GM12878 (cell line): ENCODE data around the gene ATF4. TPM values are rescaled to one million over a fixed set of nuclear protein-coding genes. Genes with fewer than 3 reads are reported as not detected.

Source experiments
- ATAC-seq: fragments of 200-7000 bp; cut with Tn5 transposase; 3 replicates; pipeline ENCODE4 v1.9.1; 2020; ENCODE audit warnings: mild to moderate bottlenecking, moderate library complexity
- BruUV-seq: library from RNA; stranded (reverse); fragments of 400-500 nt; replicated peaks from 2 replicates; lab custom pipeline; 2021; lab: Mats Ljungman, UMichigan
- CTCF ChIA-PET: fragments of 300-600 bp; sonication (Branson Sonifier 250); formaldehyde crosslinking; extraction: SDS; loops from one replicate; lab custom pipeline; 2021; ENCODE audit warnings: inconsistent platforms; lab: Yijun Ruan, JAX
- POLR2A ChIA-PET: fragments of 350-600 bp; formaldehyde crosslinking; extraction: SDS; loops from one replicate; lab custom pipeline; 2021; ENCODE audit warnings: inconsistent platforms; lab: Charles Lee
- RAD21 ChIA-PET: fragments of 300-600 bp; sonication (Branson Sonifier 250); formaldehyde crosslinking; loops from one replicate; lab custom pipeline; 2023; ENCODE audit warnings: antibody characterized with exemption; ENCODE audit not compliant: unreplicated experiment; lab: Charles Lee
- SMC1A ChIA-PET: fragments of 300-600 bp; sonication (Branson Sonifier 250); formaldehyde crosslinking; loops from one replicate; lab custom pipeline; 2023; ENCODE audit not compliant: unreplicated experiment, uncharacterized antibody; lab: Charles Lee
- DNase-seq: peaks from one replicate; pipeline ENCODE4 v3.0.0-alpha.2; 2011; ENCODE audit warnings: low read depth, low spot score
- FAIRE-seq: peaks from 3 replicates; lab custom pipeline; 2011; peaks lifted over from hg19 to GRCh38; lab: Jason Lieb, UNC
- H2AFZ ChIP-seq: 2 replicates; pipeline ENCODE4 v1.6.0; 2011; ENCODE audit warnings: low read depth, low read length, control low read depth; ENCODE audit not compliant: control insufficient read depth
- H3K27ac ChIP-seq: 2 replicates; pipeline ENCODE4 v1.5.1; 2011; ENCODE audit warnings: control low read depth; ENCODE audit not compliant: control insufficient read depth, insufficient read depth
- H3K27me3 ChIP-seq, 2 experiments: replicated peaks in 1 of 2; 2 replicates each; pipeline versions ENCODE4 v1.6.0 to v1.6.1; 2011; ENCODE audit warnings: low read length in 1 of 2; ENCODE audit not compliant: control insufficient read depth in 2 of 2, insufficient read depth in 2 of 2
- H3K36me3 ChIP-seq, 2 experiments: 2 replicates each; pipeline ENCODE4 v1.5.1; 2011; ENCODE audit warnings: low read length in 1 of 2; ENCODE audit not compliant: control insufficient read depth in 2 of 2, insufficient read depth in 2 of 2
- H3K4me1 ChIP-seq: 2 replicates; pipeline ENCODE4 v1.6.1; 2011; ENCODE audit warnings: mild to moderate bottlenecking, low read length, moderate library complexity, mixed read lengths; ENCODE audit not compliant: control insufficient read depth, insufficient read depth
- H3K4me2 ChIP-seq: 2 replicates; pipeline ENCODE4 v1.6.0; 2011; ENCODE audit warnings: control low read depth; ENCODE audit not compliant: control insufficient read depth, insufficient read depth
- H3K4me3 ChIP-seq: fragments of 200-600 bp; sonication (generic); 2 replicates; pipeline ENCODE4 v1.5.1; 2016
- H3K79me2 ChIP-seq: 2 replicates; pipeline ENCODE4 v1.6.0; 2011; ENCODE audit warnings: low read length; ENCODE audit not compliant: control insufficient read depth, insufficient read depth
- H3K9ac ChIP-seq: 2 replicates; pipeline ENCODE4 v1.8.0; 2011; ENCODE audit warnings: low read length, control low read depth, mixed read lengths; ENCODE audit not compliant: control insufficient read depth, insufficient read depth
- H3K9me3 ChIP-seq: replicated peaks from 3 replicates; pipeline ENCODE4 v1.5.1; 2011; ENCODE audit warnings: mild to moderate bottlenecking, low read length; ENCODE audit not compliant: control insufficient read depth, insufficient read depth
- H4K20me1 ChIP-seq: 2 replicates; pipeline ENCODE4 v1.6.0; 2011; ENCODE audit not compliant: control insufficient read depth, insufficient read depth
- BRCA1 ChIP-seq: IDR thresholded peaks from 2 replicates; pipeline ENCODE4 v1.6.1; 2011; ENCODE audit warnings: low read depth, low read length, improper control_type of control experiment
- CBFB ChIP-seq: IDR thresholded peaks from 2 replicates; pipeline ENCODE4 v1.6.1; 2016; ENCODE audit warnings: antibody characterized with exemption, low read depth
- CHD2 ChIP-seq: IDR thresholded peaks from 2 replicates; pipeline ENCODE4 v1.6.1; 2011; ENCODE audit warnings: low read depth, low read length, improper control_type of control experiment, borderline replicate concordance
- CHD4 ChIP-seq: fragments of 200-600 bp; sonication (generic); IDR thresholded peaks from 2 replicates; pipeline ENCODE4 v1.6.1; 2016; ENCODE audit warnings: mild to moderate bottlenecking
- EP300 ChIP-seq, 2 experiments: fragments of 150-350 bp in 1 of 2; IDR thresholded peaks; 2 replicates each; pipeline ENCODE4 v1.6.1; 2011 to 2012; ENCODE audit warnings: low read depth in 2 of 2, low read length in 2 of 2, borderline replicate concordance in 1 of 2, improper control_type of control experiment in 1 of 2, inconsistent platforms in 1 of 2; ENCODE audit not compliant: control insufficient read depth in 1 of 2
- HDAC6 ChIP-seq: fragments of 200-600 bp; sonication (generic); IDR thresholded peaks from one replicate; pipeline ENCODE4 v1.8.0; 2017; ENCODE audit warnings: antibody characterized with exemption; ENCODE audit not compliant: unreplicated experiment
- MEF2A ChIP-seq: IDR thresholded peaks from 2 replicates; pipeline ENCODE4 v1.6.1; 2011; ENCODE audit warnings: low read depth, mild to moderate bottlenecking, low read length, moderate library complexity; ENCODE audit not compliant: insufficient read depth
- POLR2AphosphoS5 ChIP-seq: IDR thresholded peaks from 2 replicates; pipeline ENCODE4 v1.6.1; 2011; ENCODE audit warnings: mild to moderate bottlenecking, low read length, inconsistent platforms
- RAD21 ChIP-seq: IDR thresholded peaks from 2 replicates; pipeline ENCODE4 v1.6.1; 2011; ENCODE audit warnings: mild to moderate bottlenecking, low read depth, low read length, moderate library complexity; ENCODE audit not compliant: insufficient read depth
- SMAD1 ChIP-seq: fragments of 450-650 bp; IDR thresholded peaks from 2 replicates; pipeline ENCODE4 v1.6.1; 2018; ENCODE audit warnings: mild to moderate bottlenecking, low read depth; ENCODE audit not compliant: partially characterized antibody
- STAT1 ChIP-seq: fragments of 450-650 bp; conservative IDR thresholded peaks from 2 replicates; pipeline ENCODE4 v1.6.1; 2014; ENCODE audit warnings: antibody characterized with exemption, mild to moderate bottlenecking
- TARDBP ChIP-seq: IDR thresholded peaks from 2 replicates; pipeline ENCODE4 v1.6.1; 2016; ENCODE audit warnings: borderline replicate concordance
- ZZZ3 ChIP-seq: IDR thresholded peaks from 2 replicates; pipeline ENCODE4 v1.6.1; 2011; ENCODE audit warnings: low read depth; ENCODE audit not compliant: control insufficient read depth, insufficient read length
- WGBS: methylation state at CpG from one replicate; pipeline ENCODE4 v1.1.6; 2016; ENCODE audit warnings: low lambda C conversion rate; ENCODE audit not compliant: insufficient replicate concordance, insufficient coverage; ENCODE audit errors: missing lambda C conversion rate; 5-methylcytosine and 5-hydroxymethylcytosine counted together
- in situ Hi-C: fragments of 300-500 bp; cut with MboI; formaldehyde crosslinking; loops from 9 replicates; pipeline ENCODE4 v1.14.3; 2018; ENCODE audit warnings: mixed read lengths
- intact Hi-C: fragments of 100-400 bp; cut with micrococcal nuclease; formaldehyde crosslinking; loops from one replicate; pipeline ENCODE4 v1.14.2; 2022; ENCODE audit not compliant: unreplicated experiment
- polyA plus RNA-seq, 11 experiments: library from polyadenylated mRNA; depleted of rRNA in 4 of 11; unstranded in 6 of 11; stranded (reverse) in 5 of 11; fragments of >200 nt; fragmentation: Nextera tagmentation in 4 of 11; fragmentation: Illumina TruSeq in 1 of 11; extraction: Ambion mirVana in 4 of 11; extraction: Trizol in 1 of 11; gene quantifications; 1 replicate in 1 of 11; 2 replicates in 10 of 11; pipeline versions ENCODE4 v1.2.1 to v1.2.3, GENCODE V29; 2011 to 2016; ENCODE audit warnings: inconsistent platforms in 2 of 11, missing spikeins in 2 of 11, low read depth in 1 of 11
- total RNA-seq, 4 experiments: library from RNA; depleted of rRNA in 3 of 4; stranded (reverse); fragments of >200 nt in 3 of 4; fragmentation: Illumina TruSeq in 1 of 4; extraction: Trizol in 1 of 4; gene quantifications; 2 replicates each; pipeline versions ENCODE4 v1.2.1 to v1.2.3, GENCODE V29; 2013 to 2021
- TF ChIP-seq, protein P1 (sequence below): fragments of 450-650 bp; IDR thresholded peaks from 2 replicates; pipeline ENCODE4 v1.6.1; 2017; ENCODE audit warnings: mild to moderate bottlenecking, low read depth, inconsistent platforms; ENCODE audit not compliant: poor library complexity, severe bottlenecking
- TF ChIP-seq, protein P2 (sequence below): IDR thresholded peaks from 2 replicates; pipeline ENCODE4 v1.6.1; 2011; ENCODE audit warnings: mild to moderate bottlenecking, low read depth, low read length, moderate library complexity; ENCODE audit not compliant: insufficient replicate concordance
- TF ChIP-seq, protein P3 (sequence below): fragments of 450-650 bp; formaldehyde crosslinking; IDR thresholded peaks from 2 replicates; pipeline ENCODE4 v1.4.0; 2022; ENCODE audit warnings: mild to moderate bottlenecking, moderate library complexity

The ATF4 gene
- total and polyA plus RNA-seq, 10 of the 15 experiments (the other 5 are each of a cell fraction or from before 2014, with no cell fraction given) = 88.3 to 605 (median 320) TPM

DNA sequence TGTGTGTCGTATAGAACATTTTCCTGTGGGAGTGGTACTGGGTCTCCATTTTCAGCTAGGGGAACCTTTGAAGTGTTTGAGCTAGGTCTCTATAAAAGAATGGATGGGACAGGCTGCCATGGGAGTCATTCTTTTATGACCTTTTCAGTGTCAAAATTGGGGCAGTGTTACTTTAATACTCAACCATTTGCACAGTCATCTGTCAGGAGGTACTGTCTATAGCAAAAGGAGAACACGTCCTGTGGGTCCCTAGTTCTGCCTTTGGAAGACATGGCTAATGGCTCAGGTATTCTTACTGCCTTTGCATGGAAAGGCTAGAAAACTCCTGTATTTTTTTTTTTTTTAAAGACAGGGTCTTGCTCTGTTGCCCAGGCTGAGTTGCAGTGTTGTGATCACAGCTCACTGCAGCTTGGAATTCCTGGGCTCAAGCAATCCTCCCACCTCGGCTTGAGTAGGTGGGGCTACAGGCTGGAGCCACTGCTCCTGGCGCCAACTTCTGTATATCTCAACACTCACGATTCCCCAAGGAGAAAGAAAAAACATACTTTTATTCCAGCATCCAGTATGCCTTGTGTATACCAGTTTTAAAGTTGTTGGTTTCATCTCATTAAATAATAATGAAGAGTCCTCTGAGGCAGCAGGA lies 2.1 kb upstream of the ATF4 start:
- BruUV-seq = no TSS peak
- 0 out of 2 replicates have a peak overlapping the region, but pooled peaks have one; percentile 77 for H3K4me3 ChIP-seq
- TF ChIP-seq STAT1 (no peak), CHD2 (no peak), POLR2AphosphoS5 (no peak), RAD21 (no peak), SMAD1 (no peak), MEF2A (no peak), CBFB (no peak), BRCA1 (no peak), EP300 (IDR thresholded peaks at IDR 0.05; ENCODE audit: borderline replicate concordance in 1 of 2, control insufficient read depth in 1 of 2, low read depth in 2 of 2, low read length in 2 of 2) (no peak), CHD4 (no peak), TARDBP (no peak), HDAC6 (no peak), ZZZ3 (no peak)
- TF ChIP-seq, protein P1, sequence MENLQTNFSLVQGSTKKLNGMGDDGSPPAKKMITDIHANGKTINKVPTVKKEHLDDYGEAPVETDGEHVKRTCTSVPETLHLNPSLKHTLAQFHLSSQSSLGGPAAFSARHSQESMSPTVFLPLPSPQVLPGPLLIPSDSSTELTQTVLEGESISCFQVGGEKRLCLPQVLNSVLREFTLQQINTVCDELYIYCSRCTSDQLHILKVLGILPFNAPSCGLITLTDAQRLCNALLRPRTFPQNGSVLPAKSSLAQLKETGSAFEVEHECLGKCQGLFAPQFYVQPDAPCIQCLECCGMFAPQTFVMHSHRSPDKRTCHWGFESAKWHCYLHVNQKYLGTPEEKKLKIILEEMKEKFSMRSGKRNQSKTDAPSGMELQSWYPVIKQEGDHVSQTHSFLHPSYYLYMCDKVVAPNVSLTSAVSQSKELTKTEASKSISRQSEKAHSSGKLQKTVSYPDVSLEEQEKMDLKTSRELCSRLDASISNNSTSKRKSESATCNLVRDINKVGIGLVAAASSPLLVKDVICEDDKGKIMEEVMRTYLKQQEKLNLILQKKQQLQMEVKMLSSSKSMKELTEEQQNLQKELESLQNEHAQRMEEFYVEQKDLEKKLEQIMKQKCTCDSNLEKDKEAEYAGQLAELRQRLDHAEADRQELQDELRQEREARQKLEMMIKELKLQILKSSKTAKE = no peak
- TF ChIP-seq, protein P2, sequence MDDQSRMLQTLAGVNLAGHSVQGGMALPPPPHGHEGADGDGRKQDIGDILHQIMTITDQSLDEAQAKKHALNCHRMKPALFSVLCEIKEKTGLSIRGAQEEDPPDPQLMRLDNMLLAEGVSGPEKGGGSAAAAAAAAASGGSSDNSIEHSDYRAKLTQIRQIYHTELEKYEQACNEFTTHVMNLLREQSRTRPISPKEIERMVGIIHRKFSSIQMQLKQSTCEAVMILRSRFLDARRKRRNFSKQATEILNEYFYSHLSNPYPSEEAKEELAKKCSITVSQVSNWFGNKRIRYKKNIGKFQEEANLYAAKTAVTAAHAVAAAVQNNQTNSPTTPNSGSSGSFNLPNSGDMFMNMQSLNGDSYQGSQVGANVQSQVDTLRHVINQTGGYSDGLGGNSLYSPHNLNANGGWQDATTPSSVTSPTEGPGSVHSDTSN = no peak
- TF ChIP-seq, protein P3, sequence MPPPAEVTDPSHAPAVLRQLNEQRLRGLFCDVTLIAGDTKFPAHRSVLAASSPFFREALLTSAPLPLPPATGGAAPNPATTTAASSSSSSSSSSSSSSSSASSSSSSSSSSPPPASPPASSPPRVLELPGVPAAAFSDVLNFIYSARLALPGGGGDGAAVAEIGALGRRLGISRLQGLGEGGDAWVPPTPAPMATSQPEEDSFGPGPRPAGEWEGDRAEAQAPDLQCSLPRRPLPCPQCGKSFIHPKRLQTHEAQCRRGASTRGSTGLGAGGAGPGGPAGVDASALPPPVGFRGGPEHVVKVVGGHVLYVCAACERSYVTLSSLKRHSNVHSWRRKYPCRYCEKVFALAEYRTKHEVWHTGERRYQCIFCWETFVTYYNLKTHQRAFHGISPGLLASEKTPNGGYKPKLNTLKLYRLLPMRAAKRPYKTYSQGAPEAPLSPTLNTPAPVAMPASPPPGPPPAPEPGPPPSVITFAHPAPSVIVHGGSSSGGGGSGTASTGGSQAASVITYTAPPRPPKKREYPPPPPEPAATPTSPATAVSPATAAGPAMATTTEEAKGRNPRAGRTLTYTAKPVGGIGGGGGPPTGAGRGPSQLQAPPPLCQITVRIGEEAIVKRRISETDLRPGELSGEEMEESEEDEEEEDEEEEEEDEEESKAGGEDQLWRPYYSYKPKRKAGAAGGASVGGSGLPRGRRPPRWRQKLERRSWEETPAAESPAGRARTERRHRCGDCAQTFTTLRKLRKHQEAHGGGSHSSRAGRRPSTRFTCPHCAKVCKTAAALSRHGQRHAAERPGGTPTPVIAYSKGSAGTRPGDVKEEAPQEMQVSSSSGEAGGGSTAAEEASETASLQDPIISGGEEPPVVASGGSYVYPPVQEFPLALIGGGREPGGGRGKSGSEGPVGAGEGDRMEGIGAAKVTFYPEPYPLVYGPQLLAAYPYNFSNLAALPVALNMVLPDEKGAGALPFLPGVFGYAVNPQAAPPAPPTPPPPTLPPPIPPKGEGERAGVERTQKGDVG = no peak

More for the DNA sequence above, 2.1 kb upstream of the ATF4 start:
- Histone ChIP-seq H3K27ac (peak overlapping the region; percentile 96; the same call in 1 of the 2 replicates), H3K4me1 (peaks cover 18% of the 10 kb centered on the region), H3K36me3 (peaks cover 32 to 37% of the 10 kb centered on the region in 2 experiments; a peak in 3 of 4 replicates), H4K20me1 (0 out of 2 replicates have a peak, but pooled peaks cover 13% of the 10 kb centered on the region), H3K9me3 (no peaks in the 10 kb centered on the region), H2AFZ (no peak overlapping the region), H3K9ac (0 out of 2 replicates have a peak overlapping the region, but pooled peaks have one; percentile 99), H3K4me2 (peak overlapping the region; percentile 91), H3K79me2 (peaks cover 52% of the 10 kb centered on the region), H3K27me3 (no peaks in the 10 kb centered on the region)
- WGBS = 81% methylated on average over 5 of the region's 5 CpGs
- no peak for DNase-seq
- ChIA-PET POLR2A (interaction anchor here (1.3 to 1.6 kb wide), 3 partner anchors 10 to 16 kb away, joined by 3 to 4 read pairs (median 4); partner anchors contain the start of gene MIEF1), RAD21 (interaction anchor here (1.0 to 3.2 kb wide), 4 partner anchors 11 to 118 kb away, joined by 3 to 17 read pairs (median 4); partner anchors contain the start of genes MIEF1 and TAB1), CTCF (interaction anchor here (0.6 to 8.0 kb wide), 13 partner anchors 11 to 347 kb away, joined by 3 to 75 read pairs (median 4); partner anchors contain the start of genes MIEF1, RPS19BP1 and TAB1), SMC1A (interaction anchor here (0.7 to 3.8 kb wide), 7 partner anchors 11 to 519 kb away, joined by 3 to 30 read pairs (median 3); partner anchors contain the start of gene MIEF1)
- intact Hi-C loops (loop anchor here (5.0 kb wide), 1 partner anchor 121 kb away; the partner anchor contains the start of gene TAB1), in situ Hi-C loops (loop anchor here (25.0 kb wide), 1 partner anchor 356 kb away; the partner anchor contains the start of gene CBX7)
- no peak for ATAC-seq
- FAIRE-seq = no peak
